Neural progenitor cell (in vitro differentiated cells): ENCODE measurements around the gene SHROOM4. TPM values are rescaled to one million over a fixed set of nuclear protein-coding genes. Genes with fewer than 3 reads are reported as not detected.

Experiments used
- DNase-seq: peaks from one replicate; pipeline ENCODE4 v3.0.0-alpha.2; 2016; ENCODE audit warnings: low spot score
- H2AFZ ChIP-seq: fragments of 200-600 bp; sonication (generic); replicated peaks from 2 replicates; pipeline ENCODE4 v1.6.1; 2016; ENCODE audit warnings: antibody characterized with exemption
- H3F3A ChIP-seq: fragments of 200-600 bp; sonication (generic); 2 replicates; pipeline ENCODE4 v1.6.1; 2016; ENCODE audit warnings: antibody characterized with exemption, low read depth
- H3K27ac ChIP-seq: fragments of 200-600 bp; sonication (generic); 2 replicates; pipeline ENCODE4 v1.5.1; 2016; ENCODE audit warnings: mild to moderate bottlenecking
- H3K27me3 ChIP-seq: fragments of 200-600 bp; sonication (generic); 2 replicates; pipeline ENCODE4 v1.6.1; 2016; ENCODE audit warnings: mild to moderate bottlenecking, moderate library complexity
- H3K36me3 ChIP-seq: fragments of 200-600 bp; sonication (generic); 2 replicates; pipeline ENCODE4 v1.5.1; 2016
- H3K4me1 ChIP-seq: fragments of 200-600 bp; sonication (generic); 2 replicates; pipeline ENCODE4 v1.6.1; 2016; ENCODE audit warnings: mixed run types
- H3K4me2 ChIP-seq: fragments of 200-600 bp; sonication (generic); 2 replicates; pipeline ENCODE4 v1.6.1; 2016
- H3K4me3 ChIP-seq: fragments of 200-600 bp; sonication (generic); 2 replicates; pipeline ENCODE4 v1.5.1; 2016
- H3K79me2 ChIP-seq: fragments of 200-600 bp; sonication (generic); 2 replicates; pipeline ENCODE4 v1.6.1; 2016; ENCODE audit warnings: low read depth
- H3K9ac ChIP-seq: fragments of 200-600 bp; sonication (generic); 2 replicates; pipeline ENCODE4 v1.6.1; 2016
- H3K9me3 ChIP-seq: fragments of 200-600 bp; sonication (generic); 2 replicates; pipeline ENCODE4 v1.5.1; 2016; ENCODE audit warnings: low read depth
- H4K20me1 ChIP-seq: fragments of 200-600 bp; sonication (generic); 2 replicates; pipeline ENCODE4 v1.6.1; 2016; ENCODE audit warnings: low read depth
- H3K27ac Mint-ChIP-seq: 3 replicates; pipeline ENCODE4 v1.8.0; 2021; ENCODE audit warnings: mixed read lengths
- H3K27me3 Mint-ChIP-seq: 2 replicates; pipeline ENCODE4 v1.8.0; 2022; ENCODE audit warnings: low read depth, mild to moderate bottlenecking, inconsistent platforms, moderate library complexity, mixed read lengths; ENCODE audit not compliant: insufficient read depth
- H3K36me3 Mint-ChIP-seq: 3 replicates; pipeline ENCODE4 v1.8.0; 2021; ENCODE audit warnings: mixed read lengths
- H3K4me1 Mint-ChIP-seq: 3 replicates; pipeline ENCODE4 v1.8.0; 2021; ENCODE audit warnings: mixed read lengths
- H3K4me3 Mint-ChIP-seq: 3 replicates; pipeline ENCODE4 v1.8.0; 2021; ENCODE audit warnings: mild to moderate bottlenecking, moderate library complexity, mixed read lengths
- H3K9me3 Mint-ChIP-seq: 3 replicates; pipeline ENCODE4 v1.8.0; 2020; ENCODE audit warnings: mixed read lengths
- CTCF ChIP-seq: fragments of 200-600 bp; sonication (generic); IDR thresholded peaks from 2 replicates; pipeline ENCODE4 v1.5.1; 2017; ENCODE audit warnings: antibody characterized with exemption, mild to moderate bottlenecking
- EZH2 ChIP-seq: fragments of 200-600 bp; sonication (generic); IDR thresholded peaks from 2 replicates; pipeline ENCODE4 v1.6.1; 2017; ENCODE audit warnings: antibody characterized with exemption, mild to moderate bottlenecking, moderate library complexity
- EZH2phosphoT487 ChIP-seq: fragments of 200-600 bp; sonication (generic); IDR thresholded peaks from 2 replicates; pipeline ENCODE4 v1.6.1; 2017; ENCODE audit warnings: antibody characterized with exemption
- total RNA-seq: library from RNA; depleted of rRNA; stranded (reverse); fragments of >200 nt; gene quantifications from 2 replicates; pipeline ENCODE4 v1.2.3, GENCODE V29; 2015; ENCODE audit warnings: low replicate concordance

The SHROOM4 gene
- total RNA-seq, 1 donor from 2014 or later: 3.0 TPM

- no peak overlapping the region for H3K27ac Mint-ChIP-seq
- peaks cover 6% of the 10 kb centered on the region for H3F3A ChIP-seq
- H3K4me3 Mint-ChIP-seq: no peak overlapping the region
- no peaks in the 10 kb centered on the region for H4K20me1 ChIP-seq
- no peaks in the 10 kb centered on the region for H3K27me3 Mint-ChIP-seq
- no peak overlapping the region for H2AFZ ChIP-seq
- H3K9me3 Mint-ChIP-seq: peaks cover 5% of the 10 kb centered on the region
- no peak overlapping the region for H3K4me3 ChIP-seq
- no peaks in the 10 kb centered on the region for H3K36me3 Mint-ChIP-seq
- DNase-seq: no peak
- no peaks in the 10 kb centered on the region for H3K9me3 ChIP-seq
- H3K79me2 ChIP-seq: no peaks in the 10 kb centered on the region
- H3K4me1 Mint-ChIP-seq: peaks cover 6% of the 10 kb centered on the region
- H3K27ac ChIP-seq: no peak overlapping the region
- H3K4me2 ChIP-seq: no peak overlapping the region
- no peak overlapping the region for H3K9ac ChIP-seq
- no peaks in the 10 kb centered on the region for H3K27me3 ChIP-seq
- no peaks in the 10 kb centered on the region for H3K36me3 ChIP-seq
- H3K4me1 ChIP-seq: peaks cover 10% of the 10 kb centered on the region
- no peak for TF ChIP-seq CTCF
- TF ChIP-seq EZH2phosphoT487: no peak
- TF ChIP-seq EZH2: no peak
Observed at GRCh38 chrX:50596056-50596455, 217.9 kb downstream of the SHROOM4 start.

- Histone ChIP-seq H3K9me3 (no peaks in the 10 kb centered on the region), H3K79me2 (no peaks in the 10 kb centered on the region), H3K4me2 (peak overlapping the region; percentile 22), H3K4me3 (no peak overlapping the region), H3K4me1 (peaks cover 10% of the 10 kb centered on the region), H3K27me3 (no peaks in the 10 kb centered on the region), H3K27ac (no peak overlapping the region), H3K36me3 (no peaks in the 10 kb centered on the region), H4K20me1 (no peaks in the 10 kb centered on the region), H3K9ac (no peak overlapping the region), H2AFZ (no peak overlapping the region), H3F3A (peaks cover 6% of the 10 kb centered on the region)
- peaks cover 6% of the 10 kb centered on the region for H3K4me1 Mint-ChIP-seq
- no peak for TF ChIP-seq CTCF
- no peak for TF ChIP-seq EZH2
- TF ChIP-seq EZH2phosphoT487: no peak
- H3K36me3 Mint-ChIP-seq: no peaks in the 10 kb centered on the region
- no peaks in the 10 kb centered on the region for H3K27me3 Mint-ChIP-seq
- peak overlapping the region; percentile 63 for H3K27ac Mint-ChIP-seq
- H3K9me3 Mint-ChIP-seq: peaks cover 6% of the 10 kb centered on the region
- H3K4me3 Mint-ChIP-seq: no peak overlapping the region
- DNase-seq: peak; percentile 44
Observed at GRCh38 chrX:50594788-50595187, 219.2 kb downstream of the SHROOM4 start.

- Histone ChIP-seq H3K27me3 (no peaks in the 10 kb centered on the region), H3K36me3 (no peaks in the 10 kb centered on the region), H3K9ac (no peak overlapping the region), H3K79me2 (no peaks in the 10 kb centered on the region), H3K4me2 (no peak overlapping the region), H3K27ac (no peak overlapping the region), H3K4me1 (no peaks in the 10 kb centered on the region), H3K4me3 (no peak overlapping the region), H2AFZ (no peak overlapping the region), H3K9me3 (peaks cover 5% of the 10 kb centered on the region), H3F3A (no peaks in the 10 kb centered on the region), H4K20me1 (no peaks in the 10 kb centered on the region)
- H3K4me1 Mint-ChIP-seq: no peaks in the 10 kb centered on the region
- no peaks in the 10 kb centered on the region for H3K27me3 Mint-ChIP-seq
- H3K4me3 Mint-ChIP-seq: no peak overlapping the region
- H3K9me3 Mint-ChIP-seq: peaks cover 3% of the 10 kb centered on the region
- no peak overlapping the region for H3K27ac Mint-ChIP-seq
- H3K36me3 Mint-ChIP-seq: no peaks in the 10 kb centered on the region
- TF ChIP-seq CTCF: no peak
- TF ChIP-seq EZH2phosphoT487: no peak
- TF ChIP-seq EZH2: no peak
- no peak for DNase-seq
Observed at GRCh38 chrX:50586980-50587379, 227.0 kb downstream of the SHROOM4 start.
